NB4 (cell line): ENCODE results near the gene KRT72.

ENCODE experiments used
- CTCF ChIP-seq: IDR thresholded peaks from one replicate; pipeline ENCODE4 v1.5.1; 2012; ENCODE audit warnings: low read depth, low read length
- MYC ChIP-seq: IDR thresholded peaks from 2 replicates; pipeline ENCODE4 v1.6.1; 2011; ENCODE audit warnings: low read depth, low read length
- POLR2A ChIP-seq: IDR thresholded peaks from 2 replicates; pipeline ENCODE4 v1.6.1; 2011; ENCODE audit warnings: mild to moderate bottlenecking; ENCODE audit not compliant: insufficient read length; ENCODE audit errors: extremely low read depth
- TF ChIP-seq, protein P1 (sequence below): IDR thresholded peaks from 2 replicates; pipeline ENCODE4 v1.6.1; 2011; ENCODE audit warnings: low read depth, low read length

DNA sequence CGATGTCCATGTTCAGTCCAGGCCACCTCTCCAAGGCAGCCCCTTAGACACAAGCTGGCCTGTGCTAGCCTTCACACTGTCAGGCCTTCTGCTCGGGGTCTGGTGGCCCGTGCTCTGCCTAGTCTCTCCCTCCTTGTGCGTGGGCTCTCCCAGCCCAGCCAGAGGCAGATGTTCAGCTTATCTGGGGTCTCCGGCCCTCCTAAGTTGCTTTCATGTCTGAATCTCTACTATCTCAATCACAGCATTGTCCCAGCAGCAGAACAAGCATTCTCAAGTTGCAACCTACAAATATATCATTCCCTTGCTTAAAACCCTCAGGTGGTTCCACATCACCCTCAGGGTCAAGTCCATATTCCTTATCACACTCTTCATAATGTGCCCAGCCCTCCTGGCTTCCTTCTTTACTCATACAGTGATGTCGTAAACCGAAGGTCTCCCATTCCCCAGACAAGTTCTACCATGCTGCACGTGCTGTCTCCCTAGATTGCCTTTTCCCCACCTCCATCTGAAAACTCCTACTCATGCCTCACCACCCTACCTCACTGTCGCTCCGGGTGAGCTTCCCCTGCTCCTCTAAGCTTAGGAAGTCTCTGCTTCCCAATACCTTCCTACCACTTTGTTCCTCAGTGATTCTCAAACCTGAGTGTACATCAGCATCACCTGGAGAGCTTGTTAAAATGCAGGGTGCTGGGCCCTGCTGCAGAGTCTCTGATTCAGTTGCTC, 15.6 kb upstream of the KRT72 start:
- no peak for TF ChIP-seq CTCF
- TF ChIP-seq MYC, result no peak
- TF ChIP-seq POLR2A, result no peak
- TF ChIP-seq, protein P1, sequence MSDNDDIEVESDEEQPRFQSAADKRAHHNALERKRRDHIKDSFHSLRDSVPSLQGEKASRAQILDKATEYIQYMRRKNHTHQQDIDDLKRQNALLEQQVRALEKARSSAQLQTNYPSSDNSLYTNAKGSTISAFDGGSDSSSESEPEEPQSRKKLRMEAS, result no peak
